ENCODE measurements around the gene HLA-DMA. TPM values are rescaled to one million over a fixed set of nuclear protein-coding genes. Genes with fewer than 3 reads are reported as not detected.

The HLA-DMA gene
- total RNA-seq, 4 donors from 2014 or later: 27.6 to 81.7 (median 55.7) TPM

GRCh38 chr6:32953775-32954174 lies 878 bp upstream of the HLA-DMA start:
- ATAC-seq (ENCODE audit: low FRiP score) (no peak), DNase-seq (ENCODE audit: low spot score) (no peak)
- TF ChIP-seq CTCF (IDR thresholded peaks at IDR 0.05): no peak

GRCh38 chr6:32950449-32950848 lies 2.4 kb downstream of the HLA-DMA start:
- ATAC-seq (ENCODE audit: low FRiP score) (no peak), DNase-seq (ENCODE audit: low spot score) (no peak)
- no peak for TF ChIP-seq CTCF (IDR thresholded peaks at IDR 0.05)

- no peak for TF ChIP-seq CTCF (IDR thresholded peaks at IDR 0.05)
- ATAC-seq (ENCODE audit: low FRiP score) (no peak), DNase-seq (ENCODE audit: low spot score) (no peak)
Observed at GRCh38 chr6:32950010-32950409, 2.9 kb downstream of the HLA-DMA start.

GRCh38 chr6:32949113-32949512 lies 3.8 kb downstream of the HLA-DMA start:
- no peak for DNase-seq (ENCODE audit: low spot score)
- no peak for ATAC-seq (ENCODE audit: low FRiP score)
- TF ChIP-seq CTCF (IDR thresholded peaks at IDR 0.05): no peak

- DNase-seq (ENCODE audit: low spot score): no peak
- no peak for ATAC-seq (ENCODE audit: low FRiP score)
- no peak for TF ChIP-seq CTCF (IDR thresholded peaks at IDR 0.05)
Observed at GRCh38 chr6:32947552-32948465, 5.1 kb downstream of the HLA-DMA start.

GRCh38 chr6:32946893-32947292 lies 6.0 kb downstream of the HLA-DMA start:
- ATAC-seq (ENCODE audit: low FRiP score) (no peak), DNase-seq (ENCODE audit: low spot score) (no peak)
- TF ChIP-seq CTCF (IDR thresholded peaks at IDR 0.05): no peak

- TF ChIP-seq CTCF (IDR thresholded peaks at IDR 0.05): no peak
- no peak for DNase-seq (ENCODE audit: low spot score)
- no peak for ATAC-seq (ENCODE audit: low FRiP score)
Observed at GRCh38 chr6:32945953-32946352, 6.9 kb downstream of the HLA-DMA start.
